ENCODE measurements around the gene STPG4.

Gene STPG4

DNA sequence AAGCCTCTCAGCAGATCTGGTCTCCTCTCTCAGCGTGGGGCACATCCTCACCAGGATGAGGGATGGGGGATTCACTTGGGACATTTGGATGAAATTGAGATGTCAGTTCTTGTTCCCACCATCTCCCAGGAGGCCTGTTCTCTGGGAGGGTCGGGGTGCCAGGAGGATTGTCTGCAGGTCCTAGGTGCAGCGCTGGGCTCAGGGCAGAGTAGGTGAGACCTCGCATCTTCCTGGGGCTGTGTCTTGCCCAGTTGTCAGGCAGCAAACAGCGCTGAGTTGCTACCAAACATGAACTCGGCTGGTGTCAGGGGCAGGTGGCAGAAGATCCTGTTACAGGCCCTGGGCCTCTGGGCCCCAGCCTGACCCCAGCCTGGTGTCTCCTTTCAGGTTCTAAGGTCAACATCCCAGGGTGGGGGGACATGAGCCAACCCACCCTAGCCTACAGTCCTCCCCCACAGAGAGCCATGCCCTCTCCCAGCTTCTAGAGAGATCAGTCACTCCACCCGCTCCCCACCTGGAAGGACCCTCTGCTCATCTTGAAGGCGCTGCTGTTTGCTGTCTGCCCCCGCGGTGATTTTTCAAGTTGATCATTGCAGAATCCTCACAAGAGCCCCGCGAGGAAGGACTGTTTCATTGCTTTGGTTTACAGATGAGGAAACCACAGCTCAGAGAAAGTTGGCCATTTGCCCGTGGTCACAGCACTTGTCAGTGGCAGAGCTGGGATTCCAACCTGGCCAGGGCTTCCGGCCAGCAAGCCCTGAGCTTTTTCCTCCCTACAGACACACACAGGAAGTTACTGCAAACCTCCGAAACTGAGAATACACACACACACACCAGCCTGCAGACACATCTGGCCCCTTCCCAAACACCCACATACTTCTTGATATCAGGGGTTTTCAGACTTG, 83.9 kb downstream of the STPG4 start:
- peak; percentile 11 to 36 for DNase-seq (ENCODE audit: low read depth in 2 of 2)

DNA sequence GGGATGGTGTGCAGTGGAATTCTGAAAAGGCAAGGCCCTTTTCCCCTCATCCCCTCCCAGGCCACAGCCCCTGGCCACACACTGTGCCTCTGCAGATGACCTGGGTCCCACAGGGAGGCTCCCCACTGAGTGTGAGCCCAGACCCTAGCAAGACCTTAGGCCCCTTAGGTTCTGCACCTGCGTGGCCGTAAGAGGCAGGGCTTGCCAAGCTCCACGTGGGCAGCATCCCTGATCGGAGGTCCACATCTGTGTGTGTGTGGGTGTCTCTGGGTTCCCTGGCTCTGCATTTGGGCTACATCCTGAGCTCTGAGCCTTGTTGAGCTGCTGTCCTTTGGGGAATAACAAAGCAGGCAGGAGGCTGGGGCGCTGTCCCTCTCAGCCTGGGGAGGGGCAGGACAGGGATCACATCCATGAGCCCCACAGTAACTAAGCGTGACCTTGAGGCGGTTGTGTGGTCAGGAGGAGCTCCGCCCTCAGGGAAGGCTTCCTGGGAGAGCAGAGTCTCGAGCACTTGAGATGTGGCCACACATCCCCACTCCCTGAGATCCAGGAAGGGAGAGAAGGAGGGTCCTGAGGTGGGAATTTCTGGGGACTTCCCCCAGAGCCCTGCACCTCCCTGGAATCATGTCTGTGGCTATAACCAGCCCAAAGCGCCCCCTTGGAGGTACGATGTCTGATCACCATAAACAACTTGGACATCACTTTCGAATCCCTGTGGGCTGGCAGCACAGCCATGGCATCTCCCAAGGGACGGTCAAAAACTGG, 84.8 kb downstream of the STPG4 start:
- DNase-seq (ENCODE audit: low read depth in 2 of 2): no peak

DNA sequence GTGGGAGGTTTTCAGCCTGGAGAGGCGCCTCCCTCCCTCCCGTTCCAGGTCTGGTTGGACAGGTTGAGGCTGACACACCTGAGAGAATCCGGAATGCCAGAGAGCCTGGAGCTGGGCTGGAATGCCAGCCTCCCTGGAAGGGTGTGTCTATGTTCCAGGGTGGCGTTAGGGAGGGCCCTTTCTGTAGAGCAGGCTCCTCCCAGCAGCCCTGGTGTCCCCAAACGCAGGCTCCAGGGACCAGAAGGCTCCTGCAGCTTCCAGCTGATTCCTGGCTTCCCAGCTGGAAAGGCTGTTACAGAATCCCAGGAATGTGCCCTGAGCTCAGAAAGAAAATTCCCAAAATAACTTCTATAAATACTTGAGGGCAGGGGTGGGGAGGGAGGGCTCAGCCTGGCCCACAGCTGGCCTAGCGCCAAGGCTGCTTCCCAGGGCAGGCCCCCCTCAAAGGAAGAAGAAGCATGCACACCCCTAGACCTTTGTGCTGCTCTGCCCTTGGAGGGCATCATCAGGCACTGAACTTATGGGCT, 85.4 kb downstream of the STPG4 start:
- DNase-seq (ENCODE audit: low read depth in 2 of 2): no peak

GRCh38 chr2:47068981-47069627, 86.0 kb downstream of the STPG4 start:
- no peak for DNase-seq (ENCODE audit: low read depth in 2 of 2)

DNA sequence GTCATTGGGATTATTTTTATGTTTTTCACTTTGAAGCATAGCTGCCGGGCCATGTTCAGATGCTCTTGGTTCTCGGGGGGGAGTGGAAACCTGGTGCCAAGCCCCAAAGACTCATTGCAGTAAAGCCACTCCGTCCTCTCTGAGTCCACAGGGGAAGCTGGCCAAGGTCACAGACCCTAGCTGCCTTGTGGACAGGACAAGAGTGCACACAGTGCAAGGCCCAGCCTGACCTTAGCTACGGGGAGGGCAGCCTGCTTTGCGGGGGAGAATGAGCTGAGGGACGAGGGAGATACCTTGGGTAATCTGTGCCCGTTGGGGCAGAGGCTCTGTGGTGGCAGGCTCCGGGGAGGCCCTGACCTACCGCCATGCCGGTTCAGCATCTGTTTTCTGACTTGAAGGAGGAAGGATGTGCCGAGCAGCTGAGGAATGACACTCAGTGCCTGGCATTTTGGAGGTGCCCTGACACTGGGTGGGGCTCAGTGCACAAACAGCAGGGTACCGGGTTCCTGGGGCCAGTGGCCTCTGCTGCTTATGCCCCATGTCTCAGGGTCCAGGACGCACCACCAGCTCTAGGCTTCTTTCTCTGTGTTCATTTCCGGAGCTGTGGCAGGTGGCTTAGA, 87.2 kb downstream of the STPG4 start:
- DNase-seq (ENCODE audit: low read depth in 2 of 2): no peak

GRCh38 chr2:47065771-47066380, 89.2 kb downstream of the STPG4 start:
- no peak for DNase-seq (ENCODE audit: low read depth in 2 of 2)

DNA sequence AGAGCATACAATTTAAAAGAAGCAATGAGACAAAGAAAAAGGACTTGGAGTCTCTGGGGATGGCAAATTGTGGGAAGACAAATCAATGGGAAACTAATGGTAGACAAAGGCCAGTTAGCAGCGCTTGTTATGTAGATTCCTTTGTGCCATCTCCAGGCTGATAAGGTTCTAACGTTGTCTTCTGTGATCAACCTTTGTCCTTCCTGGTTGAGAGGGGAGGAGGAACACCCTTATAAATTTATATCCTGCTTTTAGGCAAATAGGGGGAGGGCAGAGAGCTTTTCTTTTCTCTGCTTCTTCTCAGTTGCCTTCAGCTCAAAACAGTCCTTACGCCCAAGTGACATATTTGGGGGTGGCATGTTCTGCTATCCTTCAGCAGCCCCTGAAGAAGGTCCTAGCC, 89.8 kb downstream of the STPG4 start:
- DNase-seq (ENCODE audit: low read depth in 2 of 2): no peak

DNA sequence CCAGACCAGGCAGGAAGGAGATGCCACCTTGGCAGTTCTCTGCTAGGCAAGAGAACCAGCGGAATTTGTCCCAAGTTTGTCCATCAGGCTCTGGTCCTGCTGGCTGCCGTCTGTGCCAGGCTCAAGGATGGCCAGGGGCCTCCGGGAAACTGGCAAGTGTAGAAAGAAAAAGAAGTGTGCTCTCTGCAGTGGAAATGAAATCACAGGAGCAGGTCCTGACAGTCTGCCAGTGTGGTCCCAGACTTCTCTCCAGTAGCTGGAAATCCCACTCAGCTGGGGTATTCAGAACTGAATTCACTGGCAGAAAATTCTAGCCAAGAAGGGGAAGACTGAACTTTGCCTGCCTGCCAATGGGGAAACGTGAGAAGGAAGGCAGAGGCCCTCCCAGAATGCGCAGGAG, 91.0 kb downstream of the STPG4 start:
- no peak for DNase-seq (ENCODE audit: low read depth in 2 of 2)

DNA sequence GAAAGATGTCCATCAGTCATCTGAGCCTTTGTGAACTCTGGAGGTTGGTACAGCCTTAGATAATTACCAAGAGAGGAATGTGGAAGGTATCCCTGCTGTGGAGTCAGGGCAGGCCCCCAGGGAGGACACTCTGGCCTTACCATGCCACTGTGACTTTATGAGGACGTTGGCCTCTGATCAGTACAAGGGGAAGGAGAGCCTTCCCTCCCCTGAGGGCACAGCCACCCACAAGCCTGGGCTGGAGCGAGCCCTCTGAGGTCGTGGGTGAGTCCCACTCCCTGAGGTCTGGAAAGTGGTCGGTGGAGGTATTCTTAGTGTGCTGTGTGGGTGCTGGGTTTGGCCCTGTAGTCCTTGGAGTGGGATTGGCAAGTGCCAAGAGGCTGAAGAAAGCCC, 91.6 kb downstream of the STPG4 start:
- DNase-seq (ENCODE audit: low read depth in 2 of 2): no peak

DNA sequence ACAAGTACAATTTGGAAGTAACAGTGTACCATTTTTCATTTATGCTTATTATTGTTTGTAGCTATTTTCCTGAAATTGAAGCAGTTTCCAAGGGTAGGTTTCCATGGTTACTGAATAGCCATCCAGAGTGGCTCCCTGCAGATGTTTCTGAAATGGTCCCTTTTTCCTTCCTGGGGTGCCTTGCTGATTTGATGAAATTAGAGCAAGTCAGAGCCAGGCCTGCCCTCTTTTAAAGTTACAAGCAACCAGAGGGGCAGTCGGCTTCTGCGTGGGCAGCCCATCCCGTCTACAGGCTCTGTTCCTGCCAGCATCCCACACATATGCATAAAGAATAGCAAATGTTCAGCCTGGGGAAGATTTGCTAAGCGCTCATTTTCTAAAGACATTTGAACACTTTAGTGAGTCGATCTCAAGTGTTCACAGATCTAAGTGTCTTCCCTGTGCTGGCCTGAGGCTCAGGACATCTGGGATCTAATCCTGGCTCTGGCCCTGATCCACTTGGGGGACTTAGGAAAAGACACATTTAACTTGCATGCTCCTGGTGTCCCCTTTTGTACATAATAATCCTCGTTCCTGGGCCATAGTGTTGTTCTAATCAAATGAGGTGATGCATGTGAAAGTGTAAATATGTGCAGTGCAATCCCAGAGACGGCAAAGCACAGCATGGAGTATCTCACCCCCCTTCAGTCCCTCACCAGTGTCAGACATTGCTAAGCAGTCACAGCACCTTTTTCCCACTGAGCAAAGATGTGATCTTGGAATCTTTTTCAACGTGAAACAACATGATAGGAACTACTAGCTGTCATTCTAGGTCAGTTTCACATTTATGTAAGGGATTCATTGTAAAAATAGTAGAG, 92.2 kb downstream of the STPG4 start:
- DNase-seq (ENCODE audit: low read depth in 2 of 2): no peak

DNA sequence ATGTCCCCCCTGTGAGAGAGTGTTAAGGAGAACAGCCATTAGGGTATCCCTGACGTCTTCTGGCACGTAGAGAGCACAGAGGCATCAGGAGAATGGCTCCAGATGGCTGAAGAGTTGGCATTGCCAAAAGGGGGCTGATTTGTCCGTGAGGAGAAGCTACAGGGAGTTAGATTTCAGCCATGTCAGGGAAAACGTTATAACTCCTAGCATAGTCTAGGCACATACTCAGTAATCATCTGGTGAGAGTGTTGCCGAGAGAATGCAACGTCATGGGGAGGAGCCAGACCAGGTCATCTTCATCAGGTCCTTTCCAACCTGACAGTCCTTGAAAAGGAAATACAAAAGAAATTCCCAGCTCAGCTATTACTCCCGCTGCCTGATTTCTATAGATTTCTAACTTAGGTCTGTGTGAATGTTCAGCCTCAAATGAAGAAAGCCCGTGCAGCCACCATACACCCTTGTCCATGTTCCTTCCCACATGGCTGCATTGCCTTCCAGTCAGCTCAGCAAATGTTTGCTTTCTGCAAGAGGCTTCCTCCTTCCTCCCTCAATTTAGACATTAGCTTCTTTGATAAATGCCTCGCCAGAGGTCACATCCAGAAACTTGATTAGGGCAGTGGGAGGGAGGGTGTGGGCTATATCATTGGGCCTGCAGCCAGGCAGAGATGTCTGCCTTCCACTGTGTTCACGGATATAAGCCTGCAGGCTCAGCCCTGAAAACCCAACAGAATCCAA, 93.0 kb downstream of the STPG4 start:
- DNase-seq (ENCODE audit: low read depth in 2 of 2): no peak

DNA sequence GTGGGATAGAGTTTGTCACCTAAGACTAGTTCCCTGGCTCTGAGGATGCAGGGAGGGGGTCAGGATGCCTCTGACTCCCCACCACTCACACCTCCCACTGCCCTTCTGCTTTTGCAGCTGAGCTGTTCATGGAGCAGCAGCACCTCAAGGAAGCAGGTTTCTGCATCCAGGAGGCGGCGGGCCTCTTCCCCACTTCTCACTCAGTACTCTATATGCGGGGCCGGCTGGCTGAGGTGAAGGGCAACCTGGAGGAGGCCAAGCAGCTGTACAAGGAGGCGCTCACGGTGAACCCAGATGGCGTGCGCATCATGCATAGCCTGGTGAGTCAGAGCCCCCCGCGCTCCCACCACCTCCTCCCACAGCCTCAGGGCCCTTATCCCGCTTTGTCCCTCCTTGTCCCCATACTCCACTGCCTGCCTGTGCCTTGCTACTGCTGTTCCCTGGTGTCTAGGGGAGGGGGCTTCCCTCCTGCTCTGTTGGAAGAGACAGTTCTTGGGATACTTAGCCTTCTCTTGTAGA, 94.4 kb downstream of the STPG4 start:
- no peak for DNase-seq (ENCODE audit: low read depth in 2 of 2)

DNA sequence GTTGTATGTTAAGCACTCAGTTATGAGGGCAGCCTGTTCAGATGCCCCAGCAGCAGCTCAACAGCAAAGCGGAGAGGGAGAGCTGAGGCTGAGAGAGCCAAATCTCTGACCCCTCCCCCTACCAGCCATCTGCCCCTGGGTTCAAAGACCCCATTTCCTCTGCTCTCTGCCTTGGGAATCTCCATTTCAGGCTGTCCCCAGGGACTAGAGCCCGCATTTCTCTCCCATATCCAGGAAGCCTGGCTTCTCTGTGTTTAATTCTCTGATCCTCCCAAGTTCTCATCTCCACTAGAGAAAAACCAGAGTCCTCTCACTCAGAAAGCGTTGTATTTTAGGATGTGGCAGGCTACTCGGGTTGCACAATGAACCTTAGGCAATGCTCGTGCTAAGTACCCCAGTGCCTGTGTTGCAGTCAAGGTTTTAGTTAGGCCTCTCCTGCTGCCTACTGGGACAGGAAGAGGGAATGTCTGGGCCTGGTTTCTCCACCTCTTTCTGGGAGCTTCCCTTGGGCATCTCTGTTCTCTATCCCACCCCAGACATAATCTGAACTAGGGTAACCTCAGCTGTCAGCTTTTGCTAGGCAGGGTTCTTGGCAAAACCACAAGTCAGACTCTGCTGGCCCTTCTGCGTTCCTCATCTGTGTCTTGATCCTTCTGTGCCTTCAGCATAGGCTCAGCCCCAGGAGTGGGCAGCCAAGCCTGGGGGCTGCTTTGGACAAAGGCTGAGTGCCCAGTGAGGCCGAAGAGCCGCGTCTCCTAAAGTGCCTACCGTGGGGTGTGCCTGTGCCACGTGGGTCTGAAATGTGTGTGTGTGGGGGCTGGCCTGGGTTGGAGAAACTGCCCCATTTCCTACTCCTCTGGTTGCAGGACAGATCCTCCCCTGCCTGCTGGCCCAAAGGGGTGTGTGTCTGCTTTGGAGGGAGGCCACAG, 96.8 kb downstream of the STPG4 start:
- DNase-seq (ENCODE audit: low read depth in 2 of 2): no peak

- DNase-seq (ENCODE audit: low read depth in 2 of 2): no peak
Measured at GRCh38 chr2:47057687-47058002, 97.5 kb downstream of the STPG4 start.

DNA sequence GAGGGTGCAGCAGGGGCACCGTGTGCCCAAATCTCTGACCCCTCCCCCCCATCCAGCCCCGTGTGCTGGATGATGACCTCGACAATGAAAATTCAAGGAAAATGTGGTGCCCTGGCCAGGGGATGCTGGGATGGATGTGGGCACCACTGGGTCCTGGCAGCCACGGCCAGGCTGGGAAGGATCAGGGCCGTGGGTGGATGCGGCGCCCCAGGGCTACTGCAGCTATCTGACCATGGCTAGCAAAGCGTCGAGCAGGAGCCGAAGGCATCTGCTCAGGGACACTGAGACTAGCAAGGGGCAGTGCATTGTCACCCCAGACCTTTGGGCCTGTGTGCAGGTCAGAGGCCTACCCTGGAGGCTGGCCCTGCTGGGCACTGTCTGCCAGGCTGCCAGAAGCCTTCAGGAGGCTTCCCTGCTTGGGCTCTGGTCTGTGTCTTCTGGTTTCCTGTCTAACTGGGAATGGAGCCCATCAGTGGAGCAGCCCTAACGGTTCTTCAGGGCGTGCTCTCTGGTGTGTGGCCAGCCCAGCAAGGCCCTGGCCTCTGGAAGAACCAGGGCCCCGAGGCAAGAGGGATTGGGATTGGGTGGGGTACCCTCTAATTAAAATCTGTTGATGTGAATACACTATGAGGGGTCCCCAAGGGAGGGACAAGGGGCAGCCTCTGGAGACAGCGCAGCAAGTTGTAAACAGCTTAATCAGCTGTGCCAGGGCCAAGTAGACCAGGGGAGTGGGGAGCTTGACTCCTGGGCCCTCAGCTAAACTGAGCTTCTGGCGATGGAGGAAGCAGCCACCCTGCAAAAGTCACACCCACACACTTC, 98.0 kb downstream of the STPG4 start:
- no peak for DNase-seq (ENCODE audit: low read depth in 2 of 2)

- no peak for DNase-seq (ENCODE audit: low read depth in 2 of 2)
Measured at GRCh38 chr2:47056374-47056773, 98.7 kb downstream of the STPG4 start.

GRCh38 chr2:47054868-47055267, 100.2 kb downstream of the STPG4 start:
- no peak for DNase-seq (ENCODE audit: low read depth in 2 of 2)
